Activated B cell treated with CpG ODN at 0.5 μM for 24 hours (primary cell): ENCODE data around the gene TMEM114. TPM values are rescaled to one million over a fixed set of nuclear protein-coding genes. Genes with fewer than 3 reads are reported as not detected.

Source experiments
- ATAC-seq: fragments of 200-7000 bp; cut with Tn5 transposase; one replicate; pipeline ENCODE4 v1.10.0; 2021; ENCODE audit warnings: low read depth, mild to moderate bottlenecking, moderate library complexity
- CTCF ChIA-PET: fragments of 350-600 bp; sonication (Branson Sonifier 250); formaldehyde crosslinking; loops from one replicate; lab custom pipeline; 2021; ENCODE audit warnings: antibody characterized with exemption; lab: Charles Lee
- POLR2A ChIA-PET: fragments of 350-600 bp; sonication (Branson Sonifier 250); formaldehyde crosslinking; loops from one replicate; lab custom pipeline; 2021; ENCODE audit warnings: antibody characterized with exemption; lab: Charles Lee
- DNase-seq: peaks from one replicate; pipeline ENCODE4 v3.0.0; 2022
- H3K27ac Mint-ChIP-seq: one replicate; pipeline ENCODE4 v1.8.0; 2020; ENCODE audit warnings: mixed read lengths
- H3K27me3 Mint-ChIP-seq: one replicate; pipeline ENCODE4 v1.8.0; 2021; ENCODE audit warnings: mixed read lengths
- H3K36me3 Mint-ChIP-seq: one replicate; pipeline ENCODE4 v1.8.0; 2021; ENCODE audit warnings: low read depth, mixed read lengths
- H3K4me1 Mint-ChIP-seq: one replicate; pipeline ENCODE4 v1.8.0; 2021; ENCODE audit warnings: mixed read lengths
- H3K4me3 Mint-ChIP-seq: one replicate; pipeline ENCODE4 v1.8.0; 2020; ENCODE audit warnings: mild to moderate bottlenecking, mixed read lengths
- H3K9me3 Mint-ChIP-seq: one replicate; pipeline ENCODE4 v1.8.0; 2020; ENCODE audit warnings: mixed read lengths
- CTCF ChIP-seq: fragments of 200-600 bp; IDR thresholded peaks from one replicate; pipeline ENCODE4 v1.8.0; 2022; ENCODE audit warnings: antibody characterized with exemption, mild to moderate bottlenecking
- intact Hi-C: fragments of 100-400 bp; cut with micrococcal nuclease; formaldehyde crosslinking; loops from one replicate; pipeline ENCODE4 v1.15.1; 2024
- total RNA-seq: library from RNA; stranded (reverse); gene quantifications from 2 replicates; pipeline ENCODE4 v1.2.3, GENCODE V29; 2022

TMEM114 gene
- total RNA-seq, 1 donor from 2014 or later, result not detected

- POLR2A ChIA-PET, result no interaction called here
- ATAC-seq, result no peak
Observed at GRCh38 chr16:8611122-8611521, 20.8 kb upstream of the TMEM114 start.

GRCh38 chr16:8607214-8607613 lies 16.9 kb upstream of the TMEM114 start:
- Mint-ChIP-seq H3K27me3 (peaks cover 40% of the 10 kb centered on the region), H3K9me3 (no peaks in the 10 kb centered on the region), H3K4me3 (no peak overlapping the region), H3K27ac (no peak overlapping the region), H3K4me1 (no peaks in the 10 kb centered on the region), H3K36me3 (no peaks in the 10 kb centered on the region)
- TF ChIP-seq CTCF, result no peak
- no peak for DNase-seq
- ChIA-PET POLR2A (interaction anchor here (0.7 kb wide), 1 partner anchor 12 kb away, joined by 6 read pairs; no protein-coding TSS in a partner anchor), CTCF (no interaction called here)
- intact Hi-C loops, result no loop called here
- ATAC-seq, result no peak

More at GRCh38 chr16:8611122-8611521, 20.8 kb upstream of the TMEM114 start:
- intact Hi-C loops, result no loop called here
- H3K36me3 Mint-ChIP-seq, result no peaks in the 10 kb centered on the region
- TF ChIP-seq CTCF, result no peak
- H3K27me3 Mint-ChIP-seq, result peaks cover 43% of the 10 kb centered on the region
- H3K9me3 Mint-ChIP-seq, result no peaks in the 10 kb centered on the region
- no peaks in the 10 kb centered on the region for H3K4me1 Mint-ChIP-seq
- DNase-seq, result no peak
- CTCF ChIA-PET, result no interaction called here
- H3K4me3 Mint-ChIP-seq, result no peak overlapping the region
- H3K27ac Mint-ChIP-seq, result no peak overlapping the region

- H3K27me3 Mint-ChIP-seq, result peaks cover 34% of the 10 kb centered on the region
- no peaks in the 10 kb centered on the region for H3K9me3 Mint-ChIP-seq
- ChIA-PET POLR2A (no interaction called here), CTCF (no interaction called here)
- H3K27ac Mint-ChIP-seq, result no peak overlapping the region
- DNase-seq (no peak), ATAC-seq (no peak)
- intact Hi-C loops, result no loop called here
- H3K36me3 Mint-ChIP-seq, result no peaks in the 10 kb centered on the region
- no peaks in the 10 kb centered on the region for H3K4me1 Mint-ChIP-seq
- no peak overlapping the region for H3K4me3 Mint-ChIP-seq
- TF ChIP-seq CTCF, result no peak
Observed at GRCh38 chr16:8605554-8605953, 15.2 kb upstream of the TMEM114 start.

- CTCF ChIA-PET, result no interaction called here
Observed at GRCh38 chr16:8600144-8600775, 9.9 kb upstream of the TMEM114 start.

GRCh38 chr16:8596581-8596980 lies 6.3 kb upstream of the TMEM114 start:
- intact Hi-C loops, result no loop called here
- ATAC-seq, result no peak
- DNase-seq, result no peak
- H3K4me3 Mint-ChIP-seq, result no peak overlapping the region
- POLR2A ChIA-PET, result no interaction called here
- no peaks in the 10 kb centered on the region for H3K36me3 Mint-ChIP-seq
- no peaks in the 10 kb centered on the region for H3K4me1 Mint-ChIP-seq
- H3K9me3 Mint-ChIP-seq, result peaks cover 6% of the 10 kb centered on the region
- TF ChIP-seq CTCF, result no peak
- peaks cover 23% of the 10 kb centered on the region for H3K27me3 Mint-ChIP-seq
- H3K27ac Mint-ChIP-seq, result no peak overlapping the region
- CTCF ChIA-PET, result no interaction called here

More at GRCh38 chr16:8600144-8600775, 9.9 kb upstream of the TMEM114 start:
- Mint-ChIP-seq H3K4me1 (no peaks in the 10 kb centered on the region), H3K4me3 (no peak overlapping the region), H3K36me3 (no peaks in the 10 kb centered on the region), H3K27me3 (peaks cover 23% of the 10 kb centered on the region), H3K9me3 (peaks cover 6% of the 10 kb centered on the region), H3K27ac (no peak overlapping the region)
- no peak for ATAC-seq
- no peak for TF ChIP-seq CTCF
- intact Hi-C loops, result no loop called here
- POLR2A ChIA-PET, result no interaction called here
- no peak for DNase-seq
